GM18499 (cell line): ENCODE data around the gene FCRL6.
A peak's percentile ranks its signal among the peaks of the same experiment; 100 is the strongest.

Source experiments
- ATAC-seq: cut with Tn5 transposase; IDR thresholded peaks from one replicate; pipeline ENCODE4 v1.9.1; 2021; ENCODE audit warnings: moderate number of reproducible peaks; ENCODE audit not compliant: insufficient read depth, unreplicated experiment

Gene FCRL6

DNA sequence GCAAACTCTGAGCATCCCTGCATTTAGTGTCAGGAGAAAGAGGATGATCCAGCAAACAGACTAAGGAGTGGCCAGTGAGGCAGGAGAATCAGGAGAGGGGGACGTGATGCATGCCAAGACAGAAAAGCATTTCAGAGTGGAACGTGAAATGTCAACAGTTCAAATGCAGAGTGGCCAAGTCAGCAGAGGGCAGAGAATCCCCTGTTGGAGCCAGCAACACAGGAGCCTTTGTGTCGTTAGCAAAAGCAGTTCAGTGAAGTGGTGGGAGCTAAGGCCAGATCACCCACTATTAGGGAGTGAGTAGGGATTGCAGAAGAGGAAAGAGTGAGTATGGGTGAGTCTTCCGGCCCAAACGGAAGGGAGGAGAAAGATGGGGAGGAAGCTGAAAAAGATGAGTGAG, 6.6 kb upstream of the FCRL6 start:
- no peak for ATAC-seq

GRCh38 chr1:159798893-159799292, 3.3 kb upstream of the FCRL6 start:
- no peak for ATAC-seq

- no peak for ATAC-seq
Measured at GRCh38 chr1:159799446-159799985, 2.6 kb upstream of the FCRL6 start.

DNA sequence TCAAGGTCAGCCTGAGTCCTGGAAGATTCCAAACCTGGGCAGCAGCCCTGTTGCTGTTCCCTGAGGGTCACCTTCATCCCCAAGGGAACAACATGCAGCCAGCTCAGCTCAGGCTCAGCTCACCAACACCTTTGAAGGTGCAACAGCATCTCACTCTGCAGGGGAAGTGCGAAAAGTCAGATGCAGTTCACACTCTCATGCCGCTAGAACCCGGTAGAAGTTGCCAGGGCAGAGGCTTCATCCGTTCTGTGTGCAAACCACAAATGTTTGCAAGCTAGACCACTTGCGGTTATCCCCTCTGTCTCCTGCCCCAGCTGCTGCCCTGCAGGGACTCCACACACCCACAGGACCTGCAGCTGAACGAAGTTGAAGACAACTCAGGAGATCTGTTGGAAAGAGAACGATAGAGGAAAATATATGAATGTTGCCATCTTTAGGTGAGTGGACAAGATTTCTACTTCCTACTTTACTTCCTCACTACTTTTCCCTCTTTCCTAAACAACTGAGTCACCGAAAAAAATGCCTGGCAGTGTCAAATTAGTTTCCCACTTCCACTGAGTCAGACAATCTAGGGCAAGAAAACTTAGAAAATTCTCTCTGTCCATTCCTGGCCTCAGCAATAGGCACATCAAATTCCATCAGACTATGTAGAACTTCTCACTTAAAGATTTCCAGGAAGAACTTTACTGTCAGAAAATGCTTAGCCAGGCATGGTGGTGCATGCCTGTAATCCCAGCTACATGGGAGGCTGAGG, 1.8 kb upstream of the FCRL6 start:
- no peak for ATAC-seq

GRCh38 chr1:159803956-159804689, 2.0 kb downstream of the FCRL6 start:
- no peak for ATAC-seq

GRCh38 chr1:159804924-159805323, 2.8 kb downstream of the FCRL6 start:
- no peak for ATAC-seq

DNA sequence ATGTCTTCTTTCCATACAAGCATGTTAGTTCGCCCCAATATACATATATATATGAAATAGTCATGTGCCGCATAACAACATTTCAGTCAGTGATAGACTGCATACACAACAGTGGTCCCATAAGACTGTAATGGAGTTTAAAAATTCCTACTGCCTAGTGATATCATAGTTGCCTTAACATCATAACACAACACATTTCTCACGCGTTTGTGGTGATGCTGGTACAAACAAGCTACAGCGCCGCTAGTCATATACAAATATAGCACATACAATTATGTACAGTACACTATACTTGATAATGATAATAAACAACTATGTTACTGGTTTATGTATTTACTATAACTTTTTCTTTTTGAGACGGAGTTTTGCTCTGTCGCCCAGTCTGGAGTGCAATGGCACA, 13.8 kb downstream of the FCRL6 start:
- ATAC-seq = no peak

DNA sequence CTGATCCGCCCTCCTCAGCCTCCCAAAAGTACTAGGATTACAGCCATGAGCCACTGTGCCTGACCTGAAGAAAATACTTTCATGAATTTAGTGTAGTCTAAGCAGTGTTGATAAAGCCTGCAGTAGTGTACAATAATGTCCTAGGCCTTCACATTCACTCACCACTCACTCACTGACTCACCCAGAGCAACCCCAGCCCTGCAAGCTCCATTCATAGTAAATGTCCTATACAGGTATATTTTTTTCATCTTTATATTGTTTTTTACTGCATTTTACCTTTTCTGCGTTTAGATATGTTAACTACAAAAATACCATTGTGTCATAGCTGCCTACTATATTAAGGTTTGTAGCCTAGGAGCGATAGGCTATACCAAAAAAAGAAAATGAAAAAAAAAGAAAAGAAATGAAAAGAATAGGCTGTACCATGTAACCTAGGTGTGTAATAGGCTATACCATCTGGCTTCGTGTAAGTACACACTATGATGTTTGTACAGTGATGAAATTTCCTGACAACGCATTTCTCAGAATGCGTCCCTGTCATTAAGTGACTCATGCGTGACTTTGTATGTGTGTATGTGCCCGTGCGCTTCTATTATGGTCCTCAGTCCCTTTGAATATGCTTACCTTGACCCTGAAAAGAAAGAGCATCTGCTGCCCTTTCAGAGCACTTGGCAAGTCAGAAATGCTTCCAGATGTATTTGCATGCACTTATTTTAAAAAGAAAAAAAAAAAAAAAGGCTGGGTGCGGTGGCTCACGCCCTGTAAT, 15.3 kb downstream of the FCRL6 start:
- ATAC-seq = no peak

GRCh38 chr1:159821171-159821867, 19.2 kb downstream of the FCRL6 start:
- no peak for ATAC-seq

DNA sequence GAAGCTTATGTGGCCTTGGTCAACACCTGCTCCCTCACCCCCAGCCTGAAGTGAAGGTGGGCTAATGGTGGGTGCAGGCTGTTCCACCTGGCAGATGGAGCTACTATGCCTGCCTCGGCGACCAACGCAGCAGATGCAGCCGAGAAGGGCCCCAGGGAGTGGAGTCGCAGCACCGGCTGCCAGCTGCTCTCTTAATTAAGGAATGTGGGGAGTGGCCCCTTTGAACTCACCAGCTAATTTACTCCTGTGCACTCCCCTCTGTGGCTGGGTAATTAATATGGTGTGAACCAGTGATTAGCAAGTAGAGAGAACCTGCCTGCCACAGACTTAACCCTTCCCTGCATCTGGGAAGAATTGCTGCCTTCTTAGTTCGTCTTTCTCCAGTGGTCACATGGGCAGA, 21.2 kb downstream of the FCRL6 start:
- no peak for ATAC-seq

GRCh38 chr1:159825564-159825963, 23.4 kb downstream of the FCRL6 start:
- ATAC-seq = no peak

DNA sequence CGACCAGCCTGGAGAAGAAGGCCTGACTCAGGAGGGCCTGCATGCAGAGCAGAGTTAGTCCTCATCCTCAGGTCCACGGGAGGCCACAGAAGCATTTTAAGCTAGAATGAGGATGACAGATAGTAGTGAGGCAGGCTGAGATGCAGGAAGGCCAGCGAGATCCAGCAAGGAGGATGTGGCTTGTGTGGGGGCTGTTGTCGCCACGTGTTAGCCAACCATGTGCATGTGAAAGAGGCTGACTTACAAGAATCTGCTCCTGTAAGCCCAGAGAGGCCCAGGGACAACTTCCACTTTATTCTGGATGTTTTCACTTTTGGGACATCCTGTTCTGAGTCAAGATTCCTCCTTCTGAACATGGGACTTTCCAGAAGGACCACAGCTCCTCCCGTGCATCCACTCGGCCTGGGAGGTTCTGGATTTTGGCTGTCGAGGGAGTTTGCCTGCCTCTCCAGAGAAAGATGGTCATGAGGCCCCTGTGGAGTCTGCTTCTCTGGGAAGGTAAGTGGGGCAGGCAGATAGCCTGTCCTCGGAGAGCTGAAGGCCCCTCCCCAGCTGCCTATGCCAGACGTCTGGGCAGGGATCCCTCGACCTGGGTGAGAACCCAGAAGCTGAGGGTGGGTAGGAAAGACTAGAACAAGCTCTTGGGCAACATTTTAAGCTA, 24.4 kb downstream of the FCRL6 start, which contains the start of gene SLAMF8:
Gene SLAMF8, plus strand, starts transcription at position 433 of the 661 bp plus-strand sequence. Its CDS starts 26 bp downstream, at position 459.
- ATAC-seq = no peak

DNA sequence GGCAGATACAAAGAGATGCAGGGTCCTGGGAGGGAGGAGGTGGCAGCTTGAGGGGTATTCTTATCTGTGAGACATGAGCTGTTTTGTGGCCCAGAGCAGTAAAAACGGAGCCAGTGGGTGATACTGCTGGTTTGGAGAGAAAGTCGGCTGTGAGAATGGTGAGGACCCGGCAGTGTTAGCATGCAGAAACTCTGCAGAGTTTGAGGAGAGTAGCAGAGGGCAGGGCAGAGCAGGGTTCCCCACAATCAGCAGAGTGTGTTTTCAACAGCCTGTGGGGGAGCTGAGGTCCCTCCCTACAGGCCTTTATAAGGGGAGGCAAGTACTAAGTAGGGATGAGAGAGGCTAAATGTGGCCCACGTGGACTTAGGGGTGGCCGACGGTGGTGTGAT, 24.9 kb downstream of the FCRL6 start:
- no peak for ATAC-seq

DNA sequence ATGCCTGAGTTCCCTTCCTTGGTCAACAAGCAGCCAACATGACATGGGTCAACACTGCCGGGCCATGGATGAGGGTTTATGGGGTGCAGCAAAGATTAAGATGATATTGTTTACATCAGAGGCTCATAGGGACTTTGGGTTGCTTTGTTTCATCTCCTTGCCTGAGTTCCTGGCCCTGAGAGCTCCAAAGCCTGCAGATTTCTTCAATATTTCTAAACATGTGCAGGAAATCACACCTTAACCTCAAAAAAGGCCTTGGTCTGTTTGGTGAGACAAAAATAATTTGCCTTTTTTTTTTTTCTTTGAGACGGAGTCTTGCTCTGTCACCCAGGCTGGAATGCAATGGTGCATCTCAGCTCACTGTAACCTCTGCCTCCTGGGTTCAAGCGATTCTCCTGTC, 25.4 kb downstream of the FCRL6 start:
- no peak for ATAC-seq

GRCh38 chr1:159828176-159828575, 26.0 kb downstream of the FCRL6 start:
- no peak for ATAC-seq

GRCh38 chr1:159828581-159829272, 26.6 kb downstream of the FCRL6 start:
- no peak for ATAC-seq

- ATAC-seq = peak; percentile 70
Measured at GRCh38 chr1:159829273-159829634, 27.1 kb downstream of the FCRL6 start.

GRCh38 chr1:159829822-159830465, 27.8 kb downstream of the FCRL6 start:
- ATAC-seq = no peak

DNA sequence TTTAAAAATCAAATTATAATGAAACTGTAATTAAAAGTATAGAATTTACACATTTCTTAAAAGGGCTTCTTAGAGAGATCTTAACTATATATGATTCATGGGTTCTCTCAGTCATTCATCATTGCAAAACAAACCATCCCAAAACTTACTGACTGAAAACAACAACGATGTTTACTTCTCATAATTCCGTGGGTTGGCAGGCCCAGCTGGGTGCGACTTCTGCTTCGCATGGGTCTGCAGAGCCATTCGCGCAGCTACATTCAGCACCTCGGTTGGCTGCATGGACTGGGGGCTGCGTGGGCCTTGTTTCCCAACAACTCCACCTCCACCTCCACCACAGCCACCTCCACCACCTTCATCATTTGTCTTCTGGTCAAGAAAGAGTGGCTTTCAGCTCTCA, 28.6 kb downstream of the FCRL6 start:
- ATAC-seq = no peak
